ENCODE measurements around the gene DNM1L. TPM values are rescaled to one million over a fixed set of nuclear protein-coding genes. Genes with fewer than 3 reads are reported as not detected.

DNM1L gene
- total RNA-seq, 1 donor = 73.5 TPM

- no peak for DNase-seq (ENCODE audit: low read depth)
- no peak for TF ChIP-seq CTCF (IDR thresholded peaks at IDR 0.05; ENCODE audit: insufficient read depth, low read length)
- no peak overlapping the region for H3K4me3 ChIP-seq (ENCODE audit: low read depth, low read length)
These were observed 47.2 kb downstream of the DNM1L start for GRCh38 chr12:32726286-32726685.

- no peak for TF ChIP-seq CTCF (IDR thresholded peaks at IDR 0.05; ENCODE audit: insufficient read depth, low read length)
- DNase-seq (ENCODE audit: low read depth) = no peak
- no peak overlapping the region for H3K4me3 ChIP-seq (ENCODE audit: low read depth, low read length)
These were observed 48.1 kb downstream of the DNM1L start for GRCh38 chr12:32727237-32727636.

GRCh38 chr12:32734952-32735351, 55.9 kb downstream of the DNM1L start:
- H3K4me3 ChIP-seq (ENCODE audit: low read depth, low read length) = no peak overlapping the region
- TF ChIP-seq CTCF (IDR thresholded peaks at IDR 0.05; ENCODE audit: insufficient read depth, low read length) = no peak
- DNase-seq (ENCODE audit: low read depth) = no peak

GRCh38 chr12:32736445-32736844, 57.3 kb downstream of the DNM1L start:
- DNase-seq (ENCODE audit: low read depth) = no peak
- no peak for TF ChIP-seq CTCF (IDR thresholded peaks at IDR 0.05; ENCODE audit: insufficient read depth, low read length)

GRCh38 chr12:32737715-32738114, 58.6 kb downstream of the DNM1L start:
- no peak for DNase-seq (ENCODE audit: low read depth)
- no peak overlapping the region for H3K4me3 ChIP-seq (ENCODE audit: low read depth, low read length)
- TF ChIP-seq CTCF (IDR thresholded peaks at IDR 0.05; ENCODE audit: insufficient read depth, low read length) = no peak

More at GRCh38 chr12:32736445-32736844, 57.3 kb downstream of the DNM1L start:
- H3K4me3 ChIP-seq (ENCODE audit: low read depth, low read length) = no peak overlapping the region

DNA sequence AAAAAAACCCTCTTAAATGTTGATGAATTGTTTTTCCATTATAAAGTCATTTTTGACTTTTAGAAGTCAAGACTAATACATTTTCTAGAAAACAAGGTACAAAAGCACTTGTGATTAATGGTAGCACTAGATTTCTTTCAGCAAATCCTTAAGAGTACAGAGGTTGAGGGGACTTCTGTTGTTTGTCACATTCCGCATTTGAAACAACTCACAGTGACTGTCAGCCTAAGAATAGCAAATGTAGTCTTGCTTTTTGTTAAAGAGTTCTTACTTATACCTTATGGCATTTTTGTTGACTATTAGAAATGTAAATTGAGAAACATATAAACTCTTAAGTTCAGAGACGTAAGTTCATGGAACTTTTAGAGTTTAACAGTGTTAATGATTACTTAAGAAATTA, 60.2 kb downstream of the DNM1L start:
- DNase-seq (ENCODE audit: low read depth) = no peak
- H3K4me3 ChIP-seq (ENCODE audit: low read depth, low read length) = no peak overlapping the region
- TF ChIP-seq CTCF (IDR thresholded peaks at IDR 0.05; ENCODE audit: insufficient read depth, low read length) = no peak

- TF ChIP-seq CTCF (IDR thresholded peaks at IDR 0.05; ENCODE audit: insufficient read depth, low read length) = no peak
- no peak overlapping the region for H3K4me3 ChIP-seq (ENCODE audit: low read depth, low read length)
- DNase-seq (ENCODE audit: low read depth) = no peak
These were observed 63.0 kb downstream of the DNM1L start for GRCh38 chr12:32742133-32742532.
